Measurements from ENCODE around the gene AKR1E2. TPM values are rescaled to one million over a fixed set of nuclear protein-coding genes. Genes with fewer than 3 reads are reported as not detected.
"Not testable (repeated sequence)": the region's sequence is repeated elsewhere in the genome, so short reads cannot be mapped to it uniquely, and the experiment has no call there.

AKR1E2 gene
- total RNA-seq, 1 donor from 2014 or later = 5.9 TPM

- H3K4me3 ChIP-seq = no peak overlapping the region
- TF ChIP-seq CTCF (IDR thresholded peaks at IDR 0.05; ENCODE audit: borderline replicate concordance) = no peak
- no peaks in the 10 kb centered on the region for H3K27me3 ChIP-seq (ENCODE audit: low read depth)
- H3K4me1 ChIP-seq = peaks cover 4% of the 10 kb centered on the region
- no peak for DNase-seq
- no peak overlapping the region for H3K27ac ChIP-seq (replicated peaks)
- H3K36me3 ChIP-seq = no peaks in the 10 kb centered on the region
- intact Hi-C loops (cut with micrococcal nuclease) = no loop called here
- H3K9me3 ChIP-seq (replicated peaks) = no peaks in the 10 kb centered on the region
These were observed 13.0 kb upstream of the AKR1E2 start for GRCh38 chr10:4813023-4813422.

GRCh38 chr10:4813496-4813895, 12.5 kb upstream of the AKR1E2 start:
- H3K27me3 ChIP-seq (ENCODE audit: low read depth) = no peaks in the 10 kb centered on the region
- no peak overlapping the region for H3K27ac ChIP-seq (replicated peaks)
- H3K4me3 ChIP-seq = no peak overlapping the region
- H3K4me1 ChIP-seq = peaks cover 4% of the 10 kb centered on the region
- no peak for DNase-seq
- TF ChIP-seq CTCF (IDR thresholded peaks at IDR 0.05; ENCODE audit: borderline replicate concordance) = no peak
- no peaks in the 10 kb centered on the region for H3K36me3 ChIP-seq
- intact Hi-C loops (cut with micrococcal nuclease) = no loop called here
- no peaks in the 10 kb centered on the region for H3K9me3 ChIP-seq (replicated peaks)

- H3K27me3 ChIP-seq (ENCODE audit: low read depth); H3K9me3 ChIP-seq (replicated peaks); intact Hi-C loops (cut with micrococcal nuclease); DNase-seq; H3K4me1 ChIP-seq; H3K36me3 ChIP-seq; H3K27ac ChIP-seq (replicated peaks); H3K4me3 ChIP-seq: not testable (repeated sequence)
- TF ChIP-seq CTCF (IDR thresholded peaks at IDR 0.05; ENCODE audit: borderline replicate concordance) = peak; percentile 65
These were observed 10.3 kb upstream of the AKR1E2 start for GRCh38 chr10:4815646-4816180.

- no peak overlapping the region for H3K4me3 ChIP-seq
- H3K36me3 ChIP-seq = no peaks in the 10 kb centered on the region
- no peak for TF ChIP-seq CTCF (IDR thresholded peaks at IDR 0.05; ENCODE audit: borderline replicate concordance)
- DNase-seq = no peak
- intact Hi-C loops (cut with micrococcal nuclease) = no loop called here
- H3K9me3 ChIP-seq (replicated peaks) = no peaks in the 10 kb centered on the region
- H3K27me3 ChIP-seq (ENCODE audit: low read depth) = no peaks in the 10 kb centered on the region
- H3K4me1 ChIP-seq = peaks cover 4% of the 10 kb centered on the region
- H3K27ac ChIP-seq (replicated peaks) = no peak overlapping the region
These were observed 9.0 kb upstream of the AKR1E2 start for GRCh38 chr10:4816966-4817365.

- no peak overlapping the region for H3K4me3 ChIP-seq
- H3K27me3 ChIP-seq (ENCODE audit: low read depth) = no peaks in the 10 kb centered on the region
- H3K36me3 ChIP-seq = no peaks in the 10 kb centered on the region
- no peaks in the 10 kb centered on the region for H3K9me3 ChIP-seq (replicated peaks)
- no peak overlapping the region for H3K27ac ChIP-seq (replicated peaks)
- intact Hi-C loops (cut with micrococcal nuclease) = no loop called here
- peaks cover 4% of the 10 kb centered on the region for H3K4me1 ChIP-seq
- DNase-seq = no peak
- TF ChIP-seq CTCF (IDR thresholded peaks at IDR 0.05; ENCODE audit: borderline replicate concordance) = no peak
These were observed 6.9 kb upstream of the AKR1E2 start for GRCh38 chr10:4819067-4819466.
